WTC11 (cell line): ENCODE data around the gene CARD14. TPM values are rescaled to one million over a fixed set of nuclear protein-coding genes. Genes with fewer than 3 reads are reported as not detected.

Experiments used
- ATAC-seq: fragments of 200-7000 bp; cut with Tn5 transposase; 2 replicates; pipeline ENCODE4 v1.10.0; 2021; ENCODE audit warnings: mild to moderate bottlenecking, moderate library complexity
- CTCF ChIA-PET: fragments of 300-600 bp; sonication (Branson Sonifier 250); formaldehyde crosslinking; loops from one replicate; lab custom pipeline; 2021; ENCODE audit warnings: antibody characterized with exemption; lab: Charles Lee
- POLR2A ChIA-PET: fragments of 350-600 bp; sonication (Branson Sonifier 250); formaldehyde crosslinking; loops from one replicate; lab custom pipeline; 2021; ENCODE audit warnings: antibody characterized with exemption; lab: Charles Lee
- DNase-seq: peaks from one replicate; pipeline ENCODE4 v3.0.0; 2021; ENCODE audit warnings: low spot score
- H3K27ac Mint-ChIP-seq: 2 replicates; pipeline ENCODE4 v1.8.0; 2021; ENCODE audit warnings: mixed read lengths
- H3K27me3 Mint-ChIP-seq: 2 replicates; pipeline ENCODE4 v1.8.0; 2021; ENCODE audit warnings: low read depth, mild to moderate bottlenecking, moderate library complexity, mixed read lengths
- H3K36me3 Mint-ChIP-seq: 2 replicates; pipeline ENCODE4 v1.8.0; 2021; ENCODE audit warnings: mixed read lengths
- H3K4me1 Mint-ChIP-seq: 2 replicates; pipeline ENCODE4 v1.8.0; 2022; ENCODE audit warnings: mixed read lengths
- H3K4me3 Mint-ChIP-seq: 2 replicates; pipeline ENCODE4 v1.8.0; 2021; ENCODE audit warnings: mild to moderate bottlenecking, moderate library complexity, mixed read lengths
- H3K9me3 Mint-ChIP-seq: 2 replicates; pipeline ENCODE4 v1.8.0; 2021; ENCODE audit warnings: mixed read lengths
- AR ChIP-seq: fragments of 250-450 bp; sonication (Bioruptor Pico); IDR thresholded peaks from 2 replicates; pipeline ENCODE4 v1.9.0; 2021; ENCODE audit warnings: mild to moderate bottlenecking
- ATF2 ChIP-seq: sonication (generic); formaldehyde crosslinking; IDR thresholded peaks from 2 replicates; pipeline ENCODE4 v1.8.1; 2022; ENCODE audit warnings: low read depth, missing genetic modification reagents, borderline replicate concordance
- CTCF ChIP-seq: fragments of 200-600 bp; IDR thresholded peaks from 2 replicates; pipeline ENCODE4 v1.8.0; 2022; ENCODE audit warnings: antibody characterized with exemption
- ETV6 ChIP-seq: sonication (generic); formaldehyde crosslinking; IDR thresholded peaks from 2 replicates; pipeline ENCODE4 v1.8.1; 2022; ENCODE audit warnings: mild to moderate bottlenecking, missing genetic modification reagents
- FOXK1 ChIP-seq: sonication (generic); formaldehyde crosslinking; IDR thresholded peaks from 2 replicates; pipeline ENCODE4 v1.8.0; 2022; ENCODE audit warnings: mild to moderate bottlenecking, moderate library complexity, missing genetic modification reagents
- GRHL2 ChIP-seq: fragments of 250-450 bp; sonication (Bioruptor Pico); IDR thresholded peaks from 2 replicates; pipeline ENCODE4 v1.8.0; 2022; ENCODE audit warnings: mild to moderate bottlenecking, moderate library complexity; ENCODE audit not compliant: insufficient replicate concordance, severe bottlenecking
- JAZF1 ChIP-seq: fragments of 250-450 bp; sonication (Bioruptor Pico); IDR thresholded peaks from 2 replicates; pipeline ENCODE4 v1.9.0; 2021; ENCODE audit warnings: moderate library complexity, mild to moderate bottlenecking, inconsistent platforms
- JUN ChIP-seq: sonication (generic); formaldehyde crosslinking; IDR thresholded peaks from 2 replicates; pipeline ENCODE4 v1.8.0; 2023; ENCODE audit warnings: mild to moderate bottlenecking, missing genetic modification reagents
- OVOL2 ChIP-seq: fragments of 250-450 bp; sonication (Bioruptor Pico); IDR thresholded peaks from 2 replicates; pipeline ENCODE4 v1.9.0; 2021; ENCODE audit warnings: mild to moderate bottlenecking, borderline replicate concordance
- PRDM15 ChIP-seq: sonication (generic); formaldehyde crosslinking; IDR thresholded peaks from 2 replicates; pipeline ENCODE4 v1.8.0; 2022; ENCODE audit warnings: missing genetic modification reagents
- PREB ChIP-seq: sonication (generic); formaldehyde crosslinking; IDR thresholded peaks from 2 replicates; pipeline ENCODE4 v1.8.1; 2022; ENCODE audit warnings: mild to moderate bottlenecking, missing genetic modification reagents, moderate library complexity, borderline replicate concordance
- RELA ChIP-seq: sonication (generic); formaldehyde crosslinking; IDR thresholded peaks from 2 replicates; pipeline ENCODE4 v1.8.1; 2022; ENCODE audit warnings: missing genetic modification reagents, mild to moderate bottlenecking, borderline replicate concordance
- TCF7 ChIP-seq: sonication (generic); formaldehyde crosslinking; IDR thresholded peaks from 2 replicates; pipeline ENCODE4 v1.8.0; 2022; ENCODE audit warnings: mild to moderate bottlenecking, low read depth, missing genetic modification reagents, moderate library complexity
- ZNF121 ChIP-seq: sonication (generic); formaldehyde crosslinking; IDR thresholded peaks from 2 replicates; pipeline ENCODE4 v1.8.0; 2023; ENCODE audit warnings: missing genetic modification reagents
- ZNF232 ChIP-seq: sonication (generic); formaldehyde crosslinking; IDR thresholded peaks from 2 replicates; pipeline ENCODE4 v1.8.0; 2022; ENCODE audit warnings: mild to moderate bottlenecking, missing genetic modification reagents
- ZNF281 ChIP-seq: sonication (generic); formaldehyde crosslinking; IDR thresholded peaks from 2 replicates; pipeline ENCODE4 v1.8.0; 2023; ENCODE audit warnings: mild to moderate bottlenecking, missing genetic modification reagents
- ZNF423 ChIP-seq: fragments of 250-450 bp; sonication (Bioruptor Pico); IDR thresholded peaks from 2 replicates; pipeline ENCODE4 v2.1.2; 2022; ENCODE audit warnings: mild to moderate bottlenecking, moderate library complexity
- total RNA-seq: library from RNA; stranded (reverse); gene quantifications from 3 replicates; pipeline ENCODE4 v1.2.3, GENCODE V29; 2021

The CARD14 gene
- total RNA-seq, 1 experiment from 2014 or later, result 0.83 TPM

GRCh38 chr17:80251966-80252365 lies 82.1 kb downstream of the CARD14 start (continued):
- no peak for TF ChIP-seq PRDM15 (CRISPR knock-in tag)

GRCh38 chr17:80252871-80253270 lies 83.0 kb downstream of the CARD14 start:
- ATAC-seq (peak; percentile 85), DNase-seq (peak; percentile 81)
- peaks cover 16% of the 10 kb centered on the region for H3K4me1 Mint-ChIP-seq
- ChIA-PET POLR2A (no interaction called here), CTCF (interaction anchor here (1.2 kb wide), 1 partner anchor 49 kb away, joined by 3 read pairs; no protein-coding TSS in a partner anchor)
- 0 out of 2 replicates have a peak, but pooled peaks cover 2% of the 10 kb centered on the region for H3K36me3 Mint-ChIP-seq
- H3K9me3 Mint-ChIP-seq, result no peaks in the 10 kb centered on the region
- H3K27me3 Mint-ChIP-seq, result no peaks in the 10 kb centered on the region
- TF ChIP-seq FOXK1 (CRISPR knock-in tag) (0 out of 2 replicates have a peak, but pooled peaks have one; percentile 26), ZNF121 (CRISPR knock-in tag) (peak; percentile 96), ATF2 (CRISPR knock-in tag) (no peak), PREB (no peak), CTCF (peak; percentile 39; the same call in 1 of the 2 replicates), RELA (CRISPR knock-in tag) (no peak)
- no peak overlapping the region for H3K27ac Mint-ChIP-seq
- H3K4me3 Mint-ChIP-seq, result no peak overlapping the region

- Mint-ChIP-seq H3K4me3 (no peak overlapping the region), H3K27me3 (no peaks in the 10 kb centered on the region), H3K36me3 (0 out of 2 replicates have a peak, but pooled peaks cover 2% of the 10 kb centered on the region), H3K4me1 (peaks cover 25% of the 10 kb centered on the region), H3K27ac (peak overlapping the region; percentile 71), H3K9me3 (no peaks in the 10 kb centered on the region)
- ChIA-PET CTCF (no interaction called here), POLR2A (interaction anchor here (1.2 kb wide), 1 partner anchor 16 kb away, joined by 3 read pairs; no protein-coding TSS in a partner anchor)
- DNase-seq (no peak), ATAC-seq (no peak)
- no peak for TF ChIP-seq ZNF423
- no peak for TF ChIP-seq JAZF1 (CRISPR knock-in tag)
- TF ChIP-seq ZNF121 (CRISPR knock-in tag), result no peak
- TF ChIP-seq ZNF232 (CRISPR knock-in tag), result no peak
- no peak for TF ChIP-seq AR (CRISPR knock-in tag)
- no peak for TF ChIP-seq OVOL2 (CRISPR knock-in tag)
- no peak for TF ChIP-seq ZNF281 (CRISPR knock-in tag)
- TF ChIP-seq RELA (CRISPR knock-in tag), result no peak
- no peak for TF ChIP-seq JUN (CRISPR knock-in tag)
- no peak for TF ChIP-seq GRHL2 (CRISPR knock-in tag)
- TF ChIP-seq TCF7 (CRISPR knock-in tag), result no peak
- no peak for TF ChIP-seq ETV6 (CRISPR knock-in tag)
Observed at GRCh38 chr17:80253631-80254395, 84.0 kb downstream of the CARD14 start.
